Nephron (organoid): ENCODE data around the gene EMID1.

ENCODE experiments used
- H3K27ac Mint-ChIP-seq, 3 experiments: 2 replicates each; pipeline ENCODE4 v1.8.0; 2020; ENCODE audit warnings: mixed read lengths in 3 of 3, mild to moderate bottlenecking in 2 of 3, moderate library complexity in 1 of 3
- H3K27me3 Mint-ChIP-seq: 2 replicates; pipeline ENCODE4 v1.8.0; 2021; ENCODE audit warnings: low read depth, mild to moderate bottlenecking, moderate library complexity, mixed read lengths
- H3K36me3 Mint-ChIP-seq: 2 replicates; pipeline ENCODE4 v1.8.0; 2020; ENCODE audit warnings: low read depth, mixed read lengths
- H3K4me1 Mint-ChIP-seq: 2 replicates; pipeline ENCODE4 v1.8.0; 2020; ENCODE audit warnings: mixed read lengths
- H3K4me3 Mint-ChIP-seq, 3 experiments: 2 replicates each; pipeline ENCODE4 v1.8.0; 2020; ENCODE audit warnings: mild to moderate bottlenecking in 3 of 3, mixed read lengths in 3 of 3, moderate library complexity in 2 of 3
- H3K9me3 Mint-ChIP-seq: 2 replicates; pipeline ENCODE4 v1.8.0; 2020; ENCODE audit warnings: mixed read lengths
- CTCF ChIP-seq, 3 experiments: fragments of 200-600 bp; sonication (generic); IDR thresholded peaks; one replicate each; pipeline ENCODE4 v1.5.0; 2021; ENCODE audit warnings: antibody characterized with exemption in 3 of 3; ENCODE audit not compliant: unreplicated experiment in 3 of 3

The EMID1 gene

GRCh38 chr22:29209624-29209929 lies 3.9 kb downstream of the EMID1 start:
- Mint-ChIP-seq H3K27ac (peak overlapping the region in 2 of 3 experiments; percentile 19 to 67), H3K4me1 (peaks cover 10% of the 10 kb centered on the region), H3K9me3 (no peaks in the 10 kb centered on the region)

GRCh38 chr22:29211066-29211465 lies 5.4 kb downstream of the EMID1 start:
- Mint-ChIP-seq H3K4me3 (no peak overlapping the region), H3K27me3 (peaks cover 13% of the 10 kb centered on the region), H3K9me3 (no peaks in the 10 kb centered on the region), H3K36me3 (no peaks in the 10 kb centered on the region), H3K27ac (peak overlapping the region in 2 of 3 experiments; percentile 20 to 52), H3K4me1 (peaks cover 10% of the 10 kb centered on the region)
- TF ChIP-seq CTCF (IDR thresholded peaks at IDR 0.05; ENCODE audit: unreplicated experiment in 3 of 3): no peak

More at GRCh38 chr22:29209624-29209929, 3.9 kb downstream of the EMID1 start:
- peak overlapping the region in 1 of 3 experiments; percentile 16 for H3K4me3 Mint-ChIP-seq
- H3K27me3 Mint-ChIP-seq: peaks cover 13% of the 10 kb centered on the region
- TF ChIP-seq CTCF (IDR thresholded peaks at IDR 0.05; ENCODE audit: unreplicated experiment in 3 of 3): no peak
- no peaks in the 10 kb centered on the region for H3K36me3 Mint-ChIP-seq

GRCh38 chr22:29211466-29211865 lies 5.8 kb downstream of the EMID1 start:
- Mint-ChIP-seq H3K4me1 (peaks cover 8% of the 10 kb centered on the region), H3K27me3 (peaks cover 13% of the 10 kb centered on the region)

GRCh38 chr22:29212743-29213142 lies 7.0 kb downstream of the EMID1 start:
- Mint-ChIP-seq H3K9me3 (no peaks in the 10 kb centered on the region), H3K27me3 (peaks cover 8% of the 10 kb centered on the region), H3K4me3 (no peak overlapping the region), H3K27ac (peak overlapping the region in 2 of 3 experiments; percentile 10 to 53), H3K4me1 (peaks cover 5% of the 10 kb centered on the region), H3K36me3 (no peaks in the 10 kb centered on the region)
- TF ChIP-seq CTCF (IDR thresholded peaks at IDR 0.05; ENCODE audit: unreplicated experiment in 3 of 3): no peak

More at GRCh38 chr22:29211466-29211865, 5.8 kb downstream of the EMID1 start:
- H3K36me3 Mint-ChIP-seq: no peaks in the 10 kb centered on the region
- peak overlapping the region in 2 of 3 experiments; percentile 20 to 52 for H3K27ac Mint-ChIP-seq
- H3K4me3 Mint-ChIP-seq: no peak overlapping the region
- no peak for TF ChIP-seq CTCF (IDR thresholded peaks at IDR 0.05; ENCODE audit: unreplicated experiment in 3 of 3)
- H3K9me3 Mint-ChIP-seq: no peaks in the 10 kb centered on the region

GRCh38 chr22:29213493-29213892 lies 7.8 kb downstream of the EMID1 start:
- no peaks in the 10 kb centered on the region for H3K9me3 Mint-ChIP-seq
- peaks cover 5% of the 10 kb centered on the region for H3K4me1 Mint-ChIP-seq
- H3K27ac Mint-ChIP-seq: peak overlapping the region in 1 of 3 experiments; percentile 53
- H3K4me3 Mint-ChIP-seq: no peak overlapping the region
- no peaks in the 10 kb centered on the region for H3K36me3 Mint-ChIP-seq
- no peak for TF ChIP-seq CTCF (IDR thresholded peaks at IDR 0.05; ENCODE audit: unreplicated experiment in 3 of 3)
- peaks cover 8% of the 10 kb centered on the region for H3K27me3 Mint-ChIP-seq

GRCh38 chr22:29214232-29214631 lies 8.5 kb downstream of the EMID1 start:
- Mint-ChIP-seq H3K4me3 (no peak overlapping the region), H3K36me3 (no peaks in the 10 kb centered on the region), H3K27ac (peak overlapping the region in 2 of 3 experiments; percentile 11 to 53), H3K27me3 (peaks cover 8% of the 10 kb centered on the region), H3K9me3 (no peaks in the 10 kb centered on the region), H3K4me1 (peaks cover 5% of the 10 kb centered on the region)
- TF ChIP-seq CTCF (IDR thresholded peaks at IDR 0.05; ENCODE audit: unreplicated experiment in 3 of 3): no peak
